OCI-LY1 (cell line): ENCODE data around the gene RBM26.

Experiments
- H2AFZ ChIP-seq: fragments of 200-600 bp; sonication (generic), shearing (Covaris generic); 2 replicates; pipeline ENCODE4 v1.6.0; 2014; ENCODE audit warnings: antibody characterized with exemption, mild to moderate bottlenecking, low read length
- H3F3A ChIP-seq: fragments of 200-600 bp; sonication (generic), shearing (Covaris generic); 2 replicates; pipeline ENCODE4 v1.6.0; 2014; ENCODE audit warnings: mild to moderate bottlenecking, antibody characterized with exemption, low read length, moderate library complexity; ENCODE audit not compliant: insufficient read depth
- H3K27ac ChIP-seq: fragments of 200-600 bp; sonication (generic); 2 replicates; pipeline ENCODE4 v1.5.1; 2014; ENCODE audit warnings: low read length, mixed run types, mild to moderate bottlenecking, low read depth; ENCODE audit not compliant: poor library complexity, severe bottlenecking
- H3K27me3 ChIP-seq: fragments of 200-600 bp; sonication (generic); 2 replicates; pipeline ENCODE4 v1.6.0; 2014; ENCODE audit warnings: antibody characterized with exemption, mild to moderate bottlenecking, low read length, moderate library complexity; ENCODE audit not compliant: insufficient read depth
- H3K36me3 ChIP-seq: fragments of 200-600 bp; sonication (generic); 2 replicates; pipeline ENCODE4 v1.6.1; 2014; ENCODE audit warnings: mild to moderate bottlenecking, antibody characterized with exemption, low read length, moderate library complexity, mixed read lengths; ENCODE audit not compliant: insufficient read depth
- H3K4me1 ChIP-seq: fragments of 200-600 bp; sonication (generic); 2 replicates; pipeline ENCODE4 v1.5.1; 2014; ENCODE audit warnings: mild to moderate bottlenecking, low read length, moderate library complexity; ENCODE audit not compliant: insufficient read depth, severe bottlenecking
- H3K4me2 ChIP-seq: fragments of 200-600 bp; sonication (generic), shearing (Covaris generic); 2 replicates; pipeline ENCODE4 v1.6.1; 2014; ENCODE audit warnings: low read length
- H3K4me3 ChIP-seq: fragments of 200-600 bp; sonication (generic); 2 replicates; pipeline ENCODE4 v1.5.1; 2014; ENCODE audit warnings: low read length, low read depth, mild to moderate bottlenecking, mixed read lengths; ENCODE audit not compliant: poor library complexity, severe bottlenecking
- H3K79me2 ChIP-seq: fragments of 200-600 bp; shearing (Covaris generic); 2 replicates; pipeline ENCODE4 v1.6.1; 2016; ENCODE audit warnings: mixed run types, low read length, mixed read lengths; ENCODE audit not compliant: insufficient read depth
- H3K9ac ChIP-seq: fragments of 200-600 bp; sonication (generic), shearing (Covaris generic); 2 replicates; pipeline ENCODE4 v1.6.1; 2014; ENCODE audit warnings: mild to moderate bottlenecking, low read length, mixed read lengths
- H3K9me2 ChIP-seq: fragments of 200-600 bp; sonication (generic), shearing (Covaris generic); 2 replicates; pipeline ENCODE4 v1.6.1; 2014; ENCODE audit warnings: low read depth, mild to moderate bottlenecking, low read length, mixed read lengths
- H3K9me3 ChIP-seq: fragments of 200-600 bp; shearing (Covaris generic); 2 replicates; pipeline ENCODE4 v1.6.1; 2014; ENCODE audit warnings: low read length, mixed read lengths
- H4K20me1 ChIP-seq: fragments of 200-600 bp; sonication (generic), shearing (Covaris generic); 2 replicates; pipeline ENCODE4 v1.6.0; 2016; ENCODE audit warnings: mild to moderate bottlenecking, low read length; ENCODE audit not compliant: insufficient read depth
- EZH2 ChIP-seq: fragments of 200-600 bp; sonication (generic), shearing (Covaris generic); IDR thresholded peaks from 2 replicates; pipeline ENCODE4 v1.8.0; 2017; ENCODE audit warnings: borderline replicate concordance, mixed run types, mild to moderate bottlenecking, antibody characterized with exemption, low read length, moderate library complexity, mixed read lengths
- TF ChIP-seq, protein P1 (sequence below): fragments of 200-600 bp; sonication (generic), shearing (Covaris generic); IDR thresholded peaks from 2 replicates; pipeline ENCODE4 v1.5.1; 2017; ENCODE audit warnings: mild to moderate bottlenecking, antibody characterized with exemption, low read length, moderate library complexity, mixed read lengths

RBM26 gene

DNA sequence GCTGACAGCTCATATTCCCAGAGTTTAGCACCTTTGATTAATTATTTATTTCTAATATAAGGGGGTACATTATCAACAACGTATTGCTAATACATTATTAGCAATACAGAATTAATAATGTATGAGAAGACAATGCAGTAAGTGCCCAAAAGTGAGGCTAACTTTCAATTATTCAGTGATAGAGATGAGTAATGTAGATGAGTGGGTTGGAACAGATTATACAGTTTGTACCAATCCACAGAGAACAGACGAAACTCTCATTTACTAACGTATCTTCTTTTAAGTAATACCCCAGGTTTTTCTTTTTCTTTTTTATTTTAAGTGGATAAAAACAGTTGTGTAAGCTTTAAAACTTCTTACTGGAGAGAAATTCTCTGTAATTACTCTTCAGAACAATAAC, 36.7 kb upstream of the RBM26 start:
- no peak overlapping the region for H3K4me2 ChIP-seq
- H3K27ac ChIP-seq = no peak overlapping the region
- TF ChIP-seq, protein P1, sequence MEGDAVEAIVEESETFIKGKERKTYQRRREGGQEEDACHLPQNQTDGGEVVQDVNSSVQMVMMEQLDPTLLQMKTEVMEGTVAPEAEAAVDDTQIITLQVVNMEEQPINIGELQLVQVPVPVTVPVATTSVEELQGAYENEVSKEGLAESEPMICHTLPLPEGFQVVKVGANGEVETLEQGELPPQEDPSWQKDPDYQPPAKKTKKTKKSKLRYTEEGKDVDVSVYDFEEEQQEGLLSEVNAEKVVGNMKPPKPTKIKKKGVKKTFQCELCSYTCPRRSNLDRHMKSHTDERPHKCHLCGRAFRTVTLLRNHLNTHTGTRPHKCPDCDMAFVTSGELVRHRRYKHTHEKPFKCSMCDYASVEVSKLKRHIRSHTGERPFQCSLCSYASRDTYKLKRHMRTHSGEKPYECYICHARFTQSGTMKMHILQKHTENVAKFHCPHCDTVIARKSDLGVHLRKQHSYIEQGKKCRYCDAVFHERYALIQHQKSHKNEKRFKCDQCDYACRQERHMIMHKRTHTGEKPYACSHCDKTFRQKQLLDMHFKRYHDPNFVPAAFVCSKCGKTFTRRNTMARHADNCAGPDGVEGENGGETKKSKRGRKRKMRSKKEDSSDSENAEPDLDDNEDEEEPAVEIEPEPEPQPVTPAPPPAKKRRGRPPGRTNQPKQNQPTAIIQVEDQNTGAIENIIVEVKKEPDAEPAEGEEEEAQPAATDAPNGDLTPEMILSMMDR = no peak
- no peak for TF ChIP-seq EZH2

DNA sequence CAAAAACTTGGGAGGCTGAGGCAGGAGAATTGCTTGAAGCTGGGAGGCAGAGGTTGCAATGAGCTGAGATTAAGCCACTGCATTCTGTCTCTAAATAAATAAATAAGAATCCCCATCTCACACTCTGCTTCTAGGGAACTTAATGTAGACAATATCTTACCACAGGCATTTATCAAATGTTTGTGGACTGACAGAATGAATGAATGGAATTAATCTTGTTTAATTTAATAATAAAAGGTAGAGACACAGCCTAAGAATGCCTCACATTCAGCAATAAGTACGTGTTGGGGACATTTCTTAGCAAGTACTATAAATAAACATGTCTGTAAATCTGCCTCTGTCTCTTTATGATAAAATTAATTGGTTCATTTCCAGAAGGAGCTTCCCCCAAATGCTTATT, 36.2 kb upstream of the RBM26 start:
- Histone ChIP-seq H3K4me1 (no peaks in the 10 kb centered on the region), H4K20me1 (no peaks in the 10 kb centered on the region), H3K27me3 (no peaks in the 10 kb centered on the region), H3K27ac (no peak overlapping the region), H3K9me2 (no peaks in the 10 kb centered on the region), H3K36me3 (no peaks in the 10 kb centered on the region), H2AFZ (no peak overlapping the region), H3F3A (no peaks in the 10 kb centered on the region), H3K79me2 (no peaks in the 10 kb centered on the region), H3K4me3 (no peak overlapping the region), H3K9me3 (no peaks in the 10 kb centered on the region), H3K4me2 (no peak overlapping the region), H3K9ac (no peak overlapping the region)
- TF ChIP-seq, protein P1 = no peak
- no peak for TF ChIP-seq EZH2

More for the DNA sequence above, 36.7 kb upstream of the RBM26 start:
- no peak overlapping the region for H3K9ac ChIP-seq
- no peaks in the 10 kb centered on the region for H3K79me2 ChIP-seq
- H3K4me1 ChIP-seq = no peaks in the 10 kb centered on the region
- no peak overlapping the region for H3K4me3 ChIP-seq
- H2AFZ ChIP-seq = no peak overlapping the region
- H4K20me1 ChIP-seq = no peaks in the 10 kb centered on the region
- no peaks in the 10 kb centered on the region for H3K9me3 ChIP-seq
- no peaks in the 10 kb centered on the region for H3F3A ChIP-seq
- no peaks in the 10 kb centered on the region for H3K9me2 ChIP-seq
- H3K36me3 ChIP-seq = no peaks in the 10 kb centered on the region
- no peaks in the 10 kb centered on the region for H3K27me3 ChIP-seq

DNA sequence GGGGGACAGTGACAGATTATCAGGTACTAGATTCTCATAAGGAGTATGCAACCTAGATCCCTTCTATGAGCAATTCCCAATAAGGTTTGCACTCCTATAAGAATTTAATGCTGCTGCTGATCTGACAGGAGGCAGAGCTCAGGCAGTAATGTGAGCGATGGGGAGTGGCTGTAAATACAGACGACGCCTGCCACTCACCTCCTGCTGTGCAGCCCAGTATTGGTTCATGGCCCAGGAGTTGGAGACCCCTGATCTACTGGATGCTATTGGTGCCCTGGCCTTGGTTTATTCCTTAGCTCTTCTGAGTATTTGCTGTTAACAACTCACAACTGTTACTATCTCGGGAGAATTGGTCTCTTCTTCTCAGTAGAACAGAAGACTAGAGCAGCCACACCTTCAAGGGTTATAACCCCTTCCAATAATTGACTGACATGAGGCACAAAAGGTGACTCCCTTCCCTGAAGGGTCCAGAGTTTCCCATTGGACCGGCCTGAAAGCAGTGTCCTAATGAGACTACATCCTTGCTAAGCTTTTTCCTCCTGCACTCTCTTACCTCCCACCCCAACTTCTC, 35.0 kb upstream of the RBM26 start:
- no peaks in the 10 kb centered on the region for H3K36me3 ChIP-seq
- no peaks in the 10 kb centered on the region for H4K20me1 ChIP-seq
- H3K79me2 ChIP-seq = no peaks in the 10 kb centered on the region
- H3K9me2 ChIP-seq = no peaks in the 10 kb centered on the region
- no peak for TF ChIP-seq EZH2
- TF ChIP-seq, protein P1 = no peak
- no peaks in the 10 kb centered on the region for H3F3A ChIP-seq
- H3K27me3 ChIP-seq = no peaks in the 10 kb centered on the region
- H3K27ac ChIP-seq = no peak overlapping the region
- H3K9ac ChIP-seq = no peak overlapping the region
- no peak overlapping the region for H2AFZ ChIP-seq
- H3K9me3 ChIP-seq = no peaks in the 10 kb centered on the region
- H3K4me2 ChIP-seq = no peak overlapping the region
- no peaks in the 10 kb centered on the region for H3K4me1 ChIP-seq
- H3K4me3 ChIP-seq = no peak overlapping the region
